Activated CD4-positive, CD25-positive, alpha-beta regulatory T cell treated with anti-CD3 and anti-CD28 coated beads, Interleukin-2, amount 50 U/mL, for 72 hours (primary cell): ENCODE data around the gene STXBP5.
"Not testable (repeated sequence)": the region's sequence is repeated elsewhere in the genome, so short reads cannot be mapped to it uniquely, and the experiment has no call there.

Experiments
- DNase-seq: peaks from one replicate; pipeline ENCODE4 v3.0.0; 2021

STXBP5 gene

DNA sequence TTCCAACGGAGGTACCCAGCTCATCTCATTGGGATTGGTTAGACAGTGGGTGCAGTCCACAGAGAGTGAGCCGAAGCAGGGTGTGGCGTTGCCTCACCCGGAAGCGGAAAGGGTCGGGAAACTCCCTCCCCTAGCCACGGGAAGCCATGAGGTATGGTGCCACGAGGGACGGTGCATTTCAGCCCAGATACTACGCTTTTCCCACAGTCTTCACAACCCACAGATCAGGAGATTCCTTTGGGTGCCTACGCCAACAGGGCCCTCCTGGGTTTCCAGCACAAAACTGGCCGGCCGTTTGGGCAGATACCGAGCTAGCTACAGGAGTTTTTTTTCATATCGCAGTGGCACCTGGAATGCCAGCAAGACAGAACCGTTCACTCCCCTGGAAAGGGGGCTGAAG, 46.9 kb downstream of the STXBP5 start:
- no peak for DNase-seq

DNA sequence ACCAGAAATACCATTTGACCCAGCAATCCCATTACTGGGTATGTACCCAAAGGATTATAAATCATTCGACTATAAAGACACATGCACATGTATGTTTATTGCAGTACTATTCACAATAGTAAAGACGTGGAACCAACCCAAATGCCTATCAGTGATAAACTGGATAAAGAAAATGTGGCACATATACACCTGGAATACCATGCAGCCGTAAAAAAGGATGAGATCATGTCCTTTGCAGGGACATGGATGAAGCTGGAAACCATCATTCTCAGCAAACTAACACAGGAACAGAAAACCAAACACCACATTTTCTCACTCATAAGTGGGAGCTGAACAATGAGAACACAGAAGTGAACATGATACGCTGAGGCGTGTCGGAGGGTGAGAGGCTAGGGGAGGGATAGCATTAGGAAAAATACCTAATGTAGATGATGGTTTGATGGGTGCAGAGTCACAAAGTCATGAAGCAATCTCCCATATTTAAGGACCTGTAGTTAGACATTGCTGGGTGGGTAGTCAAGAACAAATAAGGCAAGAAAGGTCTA, 50.8 kb downstream of the STXBP5 start:
- not testable (repeated sequence) for DNase-seq

- no peak for DNase-seq
Measured at GRCh38 chr6:147255948-147256674, 51.9 kb downstream of the STXBP5 start.

DNA sequence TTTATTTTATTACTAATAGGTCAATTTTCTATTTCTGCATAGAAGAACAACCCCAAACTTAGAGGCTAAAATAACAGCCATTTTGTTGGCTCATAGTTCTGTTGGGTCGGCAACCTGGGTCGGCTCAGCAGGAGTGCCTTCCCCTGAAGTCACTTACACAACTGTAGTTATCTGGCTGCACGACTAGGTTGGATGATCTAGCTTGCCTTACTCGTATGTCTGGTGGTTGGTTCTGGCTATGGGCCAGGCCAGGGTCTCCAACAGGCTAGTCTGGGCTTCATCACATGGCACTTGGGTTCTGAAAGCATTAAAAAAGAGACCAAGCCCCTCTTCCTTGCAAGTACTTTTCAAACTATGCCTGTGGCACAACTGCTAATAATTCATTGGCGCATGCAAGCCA, 53.5 kb downstream of the STXBP5 start:
- DNase-seq, result no peak

- no peak for DNase-seq
Measured at GRCh38 chr6:147260091-147260490, 55.9 kb downstream of the STXBP5 start.

GRCh38 chr6:147262946-147263345, 58.7 kb downstream of the STXBP5 start:
- no peak for DNase-seq

DNA sequence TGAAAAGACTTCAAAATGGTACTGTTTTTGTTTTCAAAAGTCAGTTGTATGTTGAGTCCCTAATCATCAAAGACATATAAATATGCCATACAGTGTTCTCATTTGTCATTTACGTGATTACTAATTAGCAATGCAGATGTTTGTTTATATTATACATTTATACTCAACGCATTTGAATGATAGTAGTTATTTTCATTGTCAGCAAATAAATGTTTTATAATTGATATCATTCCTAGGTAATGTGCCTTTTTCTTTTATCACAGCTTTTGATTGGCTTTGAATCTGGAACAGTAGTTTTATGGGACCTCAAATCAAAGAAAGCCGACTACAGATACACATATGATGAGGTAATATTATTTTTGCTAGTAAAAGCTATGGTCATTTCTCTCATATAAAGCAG, 62.6 kb downstream of the STXBP5 start:
- no peak for DNase-seq

DNA sequence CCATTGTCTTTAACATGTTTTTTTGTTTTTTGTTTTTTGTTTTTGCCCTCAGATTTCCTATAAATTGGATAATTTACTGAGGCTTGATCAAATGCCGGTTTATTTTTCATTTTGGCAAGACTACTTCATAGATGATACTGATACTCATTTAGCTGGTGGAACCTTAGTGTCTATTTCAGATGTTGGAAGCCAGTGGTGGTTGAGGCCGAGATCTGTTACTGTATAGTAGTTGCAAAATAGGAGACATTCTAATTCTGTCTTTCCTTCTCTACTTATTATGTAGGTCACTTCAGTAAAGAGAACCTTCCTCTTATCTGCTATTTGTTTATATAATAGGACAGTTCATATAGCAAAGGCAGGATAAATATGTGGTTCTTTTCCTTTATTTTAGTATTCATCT, 63.4 kb downstream of the STXBP5 start:
- DNase-seq, result no peak

DNA sequence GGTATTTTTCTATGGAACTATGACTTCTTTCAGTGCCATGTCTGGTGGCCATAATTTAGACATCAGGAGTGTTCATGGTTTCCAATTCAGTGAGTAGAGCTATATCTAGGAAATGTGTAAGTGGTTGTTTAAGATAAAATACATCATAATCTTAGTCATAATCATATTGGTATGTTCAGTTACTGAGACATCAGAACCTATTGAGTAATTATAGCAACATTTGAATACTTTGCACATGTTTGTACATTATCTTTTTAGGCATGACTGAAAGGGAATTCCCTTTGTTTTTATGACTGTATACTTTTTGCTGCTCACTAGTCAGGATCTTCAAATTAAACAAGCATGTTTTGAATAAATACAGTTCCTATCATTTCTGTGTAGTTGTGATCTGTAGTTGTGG, 64.0 kb downstream of the STXBP5 start:
- no peak for DNase-seq

DNA sequence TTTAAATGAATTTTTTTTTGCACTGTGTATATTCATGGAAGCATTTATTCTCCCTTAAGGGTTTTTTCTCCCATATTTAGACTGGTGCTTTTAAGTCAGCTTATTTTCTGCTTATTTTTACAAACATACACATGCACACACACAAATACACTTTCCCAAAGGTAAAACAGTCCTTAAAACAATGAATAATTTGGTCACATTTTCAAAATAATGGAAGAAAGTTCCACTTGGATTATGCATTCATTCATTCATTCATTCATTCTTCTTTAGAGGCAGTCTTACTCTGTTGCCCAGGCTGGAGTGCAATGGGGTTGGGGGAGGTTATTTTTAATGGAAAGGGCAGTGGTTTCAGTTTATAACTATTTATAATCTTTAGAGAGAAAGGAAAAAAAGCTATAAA, 69.8 kb downstream of the STXBP5 start:
- DNase-seq, result no peak

DNA sequence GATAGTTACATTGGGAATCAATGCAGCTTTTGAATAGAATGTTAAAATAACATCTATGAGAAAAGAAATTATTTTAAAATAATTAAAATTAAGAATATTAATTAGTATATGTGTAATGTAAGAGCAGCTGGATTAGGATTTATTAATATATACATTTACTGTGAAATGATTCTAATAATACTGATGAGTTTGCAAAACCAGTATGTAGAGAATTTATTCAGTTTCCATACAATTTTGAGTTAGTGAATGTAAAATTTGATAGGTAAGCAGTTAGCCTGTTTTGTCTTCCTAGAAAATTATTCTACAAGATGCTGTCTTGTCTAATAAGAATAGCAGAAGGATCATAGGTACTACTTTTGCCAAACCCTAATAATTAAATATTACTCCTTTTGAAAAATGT, 70.6 kb downstream of the STXBP5 start:
- no peak for DNase-seq

DNA sequence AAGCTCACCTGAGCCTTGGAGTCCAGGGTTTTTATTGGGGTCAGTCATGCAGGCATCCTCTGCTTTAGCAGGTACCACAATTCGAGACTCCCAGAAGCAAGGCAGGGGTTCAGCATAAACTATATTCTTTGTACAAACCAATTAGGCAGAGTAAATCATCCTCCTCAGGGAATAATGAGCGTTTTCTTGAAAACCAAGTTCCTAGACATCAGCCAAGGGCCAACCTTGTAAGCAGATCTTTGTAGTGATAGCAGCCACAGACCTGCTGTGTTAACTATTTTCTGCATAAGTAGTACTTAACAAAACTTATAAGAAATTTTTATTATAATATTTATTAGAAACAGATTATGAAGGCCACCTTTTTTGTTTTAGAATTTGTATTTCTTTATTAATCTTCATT, 74.7 kb downstream of the STXBP5 start:
- no peak for DNase-seq

DNA sequence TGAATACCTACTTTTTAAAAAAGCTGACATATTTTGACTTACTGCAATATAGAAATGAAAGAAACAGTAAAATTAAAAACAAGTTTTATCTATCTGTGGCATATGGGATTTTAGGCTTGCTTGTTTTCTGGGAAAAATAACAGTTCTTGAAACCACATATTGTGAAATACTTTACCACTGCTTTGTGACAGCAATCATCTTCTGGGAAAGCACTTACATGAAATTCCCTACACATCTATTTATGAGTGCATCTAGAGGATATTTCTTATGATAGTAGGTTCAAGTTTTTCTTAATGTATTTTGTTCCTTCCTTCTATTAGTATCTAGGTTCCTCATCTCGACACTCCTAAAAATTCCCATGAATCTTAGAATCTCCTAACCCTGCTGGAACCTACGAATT, 75.2 kb downstream of the STXBP5 start:
- no peak for DNase-seq

GRCh38 chr6:147281895-147282565, 77.8 kb downstream of the STXBP5 start:
- DNase-seq, result no peak

DNA sequence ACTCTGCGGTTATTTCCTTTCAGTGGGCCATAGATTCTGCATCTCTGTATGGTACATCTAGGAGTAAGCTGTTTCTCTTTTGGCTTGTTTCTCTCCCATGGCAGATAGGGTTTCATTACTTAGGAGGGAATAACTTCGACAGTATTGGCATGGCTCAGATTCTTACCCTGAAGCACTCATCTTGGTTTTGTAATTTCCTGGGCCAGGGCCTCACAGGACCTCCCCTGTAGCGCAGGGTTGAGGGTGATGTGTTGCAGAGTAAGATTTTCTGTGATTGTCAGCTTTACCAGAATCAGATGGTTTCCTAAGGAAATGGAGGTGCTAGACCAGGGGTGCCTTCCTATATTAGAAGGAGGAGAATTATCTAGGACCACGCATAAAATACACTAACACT, 78.3 kb downstream of the STXBP5 start:
- DNase-seq, result no peak

DNA sequence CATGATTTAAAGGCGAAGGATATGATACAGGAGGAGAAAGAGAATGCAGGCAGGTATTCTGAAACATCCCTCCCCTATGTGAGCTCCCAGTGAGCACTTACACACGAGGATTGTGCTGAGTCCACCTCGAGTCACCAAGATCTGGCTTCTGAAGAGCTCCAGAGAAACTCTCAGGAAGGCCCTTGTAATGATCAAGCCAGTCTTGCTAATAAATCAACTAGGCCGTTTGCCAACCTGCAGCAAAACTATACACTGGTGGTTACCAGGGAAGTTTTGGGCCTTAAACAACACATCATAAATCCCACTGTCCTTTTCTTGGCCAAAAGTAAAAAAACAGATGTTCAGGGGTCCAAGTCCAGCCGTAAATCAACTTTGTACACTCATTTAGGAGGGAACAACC, 79.2 kb downstream of the STXBP5 start:
- DNase-seq, result no peak

DNA sequence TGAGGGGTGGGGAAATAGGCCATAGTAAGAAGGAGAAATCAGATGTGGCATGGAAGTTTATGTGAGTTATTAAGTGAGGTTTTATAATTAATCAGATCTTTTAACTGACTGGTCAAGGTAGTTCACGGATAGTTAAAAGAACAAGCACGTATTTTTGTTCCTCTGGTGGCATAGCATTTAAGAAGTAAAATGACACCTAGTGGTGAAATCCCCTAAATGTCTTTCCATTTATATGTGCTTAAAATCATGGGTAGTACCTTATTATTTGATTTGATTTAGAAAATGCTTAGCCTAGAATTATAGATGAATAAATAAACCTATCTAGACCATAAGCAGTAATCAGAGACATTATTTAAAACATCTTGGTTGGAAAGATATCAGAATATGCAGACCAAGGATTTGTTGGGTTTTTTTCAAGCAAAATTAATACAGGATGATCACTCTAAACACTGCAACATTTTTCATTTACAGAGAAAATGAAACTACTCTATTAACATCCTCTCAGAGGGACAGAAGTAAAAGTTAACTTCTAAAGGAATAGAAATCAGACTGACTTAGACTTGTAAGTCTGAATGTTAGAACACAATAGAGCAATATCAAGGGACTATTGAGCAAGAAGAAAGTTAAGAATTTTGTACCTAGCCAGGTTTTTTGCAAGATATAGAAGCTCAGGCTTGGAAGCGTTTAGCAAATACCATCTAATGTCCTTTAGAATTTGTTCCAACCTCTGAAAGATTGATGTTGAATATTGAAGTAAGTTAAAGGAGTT, 81.1 kb downstream of the STXBP5 start:
- no peak for DNase-seq

GRCh38 chr6:147287869-147288271, 83.7 kb downstream of the STXBP5 start:
- no peak for DNase-seq

DNA sequence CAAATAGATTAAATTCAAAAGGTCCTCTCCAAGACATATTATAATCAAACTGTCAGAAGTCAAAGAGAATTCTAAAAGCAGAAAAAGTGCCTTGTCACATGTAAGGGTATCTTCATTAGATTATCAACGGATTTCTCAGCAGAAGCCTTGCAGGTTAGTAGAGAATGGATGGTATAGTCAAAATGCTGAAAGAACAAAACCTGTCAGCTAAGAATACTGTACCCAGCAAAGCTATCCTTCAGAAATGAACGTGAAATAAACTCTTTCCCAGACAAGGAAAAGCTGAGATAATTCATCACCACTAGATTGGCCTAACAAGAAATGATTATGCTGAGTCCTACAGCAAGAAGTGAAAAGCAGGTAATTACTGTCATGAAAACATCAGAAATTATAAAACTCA, 92.9 kb downstream of the STXBP5 start:
- DNase-seq, result no peak

GRCh38 chr6:147297663-147298316, 93.6 kb downstream of the STXBP5 start:
- DNase-seq, result no peak

DNA sequence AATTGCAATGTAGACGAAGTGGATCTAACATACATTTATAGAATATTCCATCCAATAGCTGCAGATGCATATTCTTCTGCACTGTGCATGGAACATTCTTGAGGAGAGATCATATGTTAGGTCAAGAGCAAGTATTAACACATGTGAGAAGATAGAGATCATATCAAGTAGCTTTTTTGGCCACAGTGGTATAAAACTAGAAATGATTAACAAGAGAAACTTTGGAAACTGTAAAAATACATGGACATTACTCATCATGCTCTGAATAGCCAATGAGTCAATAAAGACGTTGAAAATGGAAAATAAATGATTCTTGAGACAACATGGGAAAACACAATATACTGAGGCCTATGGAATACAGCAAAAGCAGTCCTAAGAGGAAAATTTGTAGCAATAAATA, 94.2 kb downstream of the STXBP5 start:
- DNase-seq, result no peak

GRCh38 chr6:147299035-147299434, 94.8 kb downstream of the STXBP5 start:
- no peak for DNase-seq

- no peak for DNase-seq
Measured at GRCh38 chr6:147301070-147301469, 96.9 kb downstream of the STXBP5 start.
